ENCODE data around the gene PINLYP. TPM values are rescaled to one million over a fixed set of nuclear protein-coding genes. Genes with fewer than 3 reads are reported as not detected.

Gene PINLYP
- total and polyA plus RNA-seq, 2 experiments from 2014 or later, result 7.8 to 11.1 TPM

DNA sequence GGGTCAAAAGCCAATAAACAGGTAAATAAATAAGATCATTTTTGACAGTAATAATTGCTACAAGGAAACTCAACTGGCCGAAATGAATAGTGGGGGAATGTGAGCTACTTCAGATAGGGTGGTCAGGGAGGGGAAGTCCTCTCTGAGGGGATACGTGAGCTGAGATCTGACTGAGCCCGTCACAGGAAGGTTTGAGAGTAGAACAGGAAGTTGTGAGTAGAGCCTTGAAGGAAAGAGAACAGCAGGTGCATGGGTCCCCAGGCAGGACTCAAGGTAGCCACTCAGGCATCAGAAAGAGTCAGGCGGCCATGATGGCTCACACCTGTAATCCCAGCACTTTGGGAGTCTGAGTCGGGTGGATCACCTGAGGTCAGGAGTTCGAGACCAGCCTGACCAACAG lies 14.1 kb downstream of the PINLYP start:
- TF ChIP-seq, protein P1, sequence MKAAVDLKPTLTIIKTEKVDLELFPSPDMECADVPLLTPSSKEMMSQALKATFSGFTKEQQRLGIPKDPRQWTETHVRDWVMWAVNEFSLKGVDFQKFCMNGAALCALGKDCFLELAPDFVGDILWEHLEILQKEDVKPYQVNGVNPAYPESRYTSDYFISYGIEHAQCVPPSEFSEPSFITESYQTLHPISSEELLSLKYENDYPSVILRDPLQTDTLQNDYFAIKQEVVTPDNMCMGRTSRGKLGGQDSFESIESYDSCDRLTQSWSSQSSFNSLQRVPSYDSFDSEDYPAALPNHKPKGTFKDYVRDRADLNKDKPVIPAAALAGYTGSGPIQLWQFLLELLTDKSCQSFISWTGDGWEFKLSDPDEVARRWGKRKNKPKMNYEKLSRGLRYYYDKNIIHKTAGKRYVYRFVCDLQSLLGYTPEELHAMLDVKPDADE (IDR thresholded peaks at IDR 0.05), result no peak
- TF ChIP-seq, protein P2, sequence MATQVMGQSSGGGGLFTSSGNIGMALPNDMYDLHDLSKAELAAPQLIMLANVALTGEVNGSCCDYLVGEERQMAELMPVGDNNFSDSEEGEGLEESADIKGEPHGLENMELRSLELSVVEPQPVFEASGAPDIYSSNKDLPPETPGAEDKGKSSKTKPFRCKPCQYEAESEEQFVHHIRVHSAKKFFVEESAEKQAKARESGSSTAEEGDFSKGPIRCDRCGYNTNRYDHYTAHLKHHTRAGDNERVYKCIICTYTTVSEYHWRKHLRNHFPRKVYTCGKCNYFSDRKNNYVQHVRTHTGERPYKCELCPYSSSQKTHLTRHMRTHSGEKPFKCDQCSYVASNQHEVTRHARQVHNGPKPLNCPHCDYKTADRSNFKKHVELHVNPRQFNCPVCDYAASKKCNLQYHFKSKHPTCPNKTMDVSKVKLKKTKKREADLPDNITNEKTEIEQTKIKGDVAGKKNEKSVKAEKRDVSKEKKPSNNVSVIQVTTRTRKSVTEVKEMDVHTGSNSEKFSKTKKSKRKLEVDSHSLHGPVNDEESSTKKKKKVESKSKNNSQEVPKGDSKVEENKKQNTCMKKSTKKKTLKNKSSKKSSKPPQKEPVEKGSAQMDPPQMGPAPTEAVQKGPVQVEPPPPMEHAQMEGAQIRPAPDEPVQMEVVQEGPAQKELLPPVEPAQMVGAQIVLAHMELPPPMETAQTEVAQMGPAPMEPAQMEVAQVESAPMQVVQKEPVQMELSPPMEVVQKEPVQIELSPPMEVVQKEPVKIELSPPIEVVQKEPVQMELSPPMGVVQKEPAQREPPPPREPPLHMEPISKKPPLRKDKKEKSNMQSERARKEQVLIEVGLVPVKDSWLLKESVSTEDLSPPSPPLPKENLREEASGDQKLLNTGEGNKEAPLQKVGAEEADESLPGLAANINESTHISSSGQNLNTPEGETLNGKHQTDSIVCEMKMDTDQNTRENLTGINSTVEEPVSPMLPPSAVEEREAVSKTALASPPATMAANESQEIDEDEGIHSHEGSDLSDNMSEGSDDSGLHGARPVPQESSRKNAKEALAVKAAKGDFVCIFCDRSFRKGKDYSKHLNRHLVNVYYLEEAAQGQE (IDR thresholded peaks at IDR 0.05; ENCODE audit: unreplicated experiment), result no peak
- TF ChIP-seq NANOG (IDR thresholded peaks at IDR 0.05; ENCODE audit: borderline replicate concordance), result no peak
- no peak for TF ChIP-seq EZH2phosphoT487 (IDR thresholded peaks at IDR 0.05; ENCODE audit: unreplicated experiment)
- TF ChIP-seq EZH2 (IDR thresholded peaks at IDR 0.05; ENCODE audit: low read depth, unreplicated experiment), result no peak
- TF ChIP-seq ZNF331 (CRISPR knock-in tag; IDR thresholded peaks at IDR 0.05; ENCODE audit: low read depth), result no peak
- Histone ChIP-seq H3K27ac (ENCODE audit: low read depth) (no peak overlapping the region), H3K4me2 (no peak overlapping the region), H3K9me2 (ENCODE audit: insufficient read depth) (no peaks in the 10 kb centered on the region), H3K79me2 (replicated peaks; ENCODE audit: insufficient read depth) (peaks cover 4% of the 10 kb centered on the region; the same call in 1 of the 2 replicates), H2AFZ (no peak overlapping the region), H4K20me1 (replicated peaks; ENCODE audit: insufficient read depth) (peaks cover 15% of the 10 kb centered on the region; the same call in 1 of the 2 replicates), H3F3A (replicated peaks; ENCODE audit: low read depth) (0 out of 2 replicates have a peak, but pooled peaks cover 4% of the 10 kb centered on the region), H3K27me3 (ENCODE audit: insufficient read depth) (no peaks in the 10 kb centered on the region), H3K4me3 (no peak overlapping the region), H3K4me1 (ENCODE audit: insufficient read depth) (no peaks in the 10 kb centered on the region), H3K36me3 (ENCODE audit: insufficient read depth) (peaks cover 8% of the 10 kb centered on the region; the same call in 1 of the 2 replicates)
- Mint-ChIP-seq H3K9me3 (no peaks in the 10 kb centered on the region; the same call in 2 of the 3 replicates), H3K27me3 (ENCODE audit: insufficient read depth, low read depth, poor library complexity) (peaks cover 3% of the 10 kb centered on the region), H3K27ac (no peak overlapping the region), H3K4me3 (no peak overlapping the region), H3K36me3 (ENCODE audit: low read depth) (peaks cover 36% of the 10 kb centered on the region), H3K4me1 (peaks cover 7% of the 10 kb centered on the region; the same call in 1 of the 3 replicates)
- ATAC-seq (no peak), DNase-seq (ENCODE audit: low spot score) (no peak)

DNA sequence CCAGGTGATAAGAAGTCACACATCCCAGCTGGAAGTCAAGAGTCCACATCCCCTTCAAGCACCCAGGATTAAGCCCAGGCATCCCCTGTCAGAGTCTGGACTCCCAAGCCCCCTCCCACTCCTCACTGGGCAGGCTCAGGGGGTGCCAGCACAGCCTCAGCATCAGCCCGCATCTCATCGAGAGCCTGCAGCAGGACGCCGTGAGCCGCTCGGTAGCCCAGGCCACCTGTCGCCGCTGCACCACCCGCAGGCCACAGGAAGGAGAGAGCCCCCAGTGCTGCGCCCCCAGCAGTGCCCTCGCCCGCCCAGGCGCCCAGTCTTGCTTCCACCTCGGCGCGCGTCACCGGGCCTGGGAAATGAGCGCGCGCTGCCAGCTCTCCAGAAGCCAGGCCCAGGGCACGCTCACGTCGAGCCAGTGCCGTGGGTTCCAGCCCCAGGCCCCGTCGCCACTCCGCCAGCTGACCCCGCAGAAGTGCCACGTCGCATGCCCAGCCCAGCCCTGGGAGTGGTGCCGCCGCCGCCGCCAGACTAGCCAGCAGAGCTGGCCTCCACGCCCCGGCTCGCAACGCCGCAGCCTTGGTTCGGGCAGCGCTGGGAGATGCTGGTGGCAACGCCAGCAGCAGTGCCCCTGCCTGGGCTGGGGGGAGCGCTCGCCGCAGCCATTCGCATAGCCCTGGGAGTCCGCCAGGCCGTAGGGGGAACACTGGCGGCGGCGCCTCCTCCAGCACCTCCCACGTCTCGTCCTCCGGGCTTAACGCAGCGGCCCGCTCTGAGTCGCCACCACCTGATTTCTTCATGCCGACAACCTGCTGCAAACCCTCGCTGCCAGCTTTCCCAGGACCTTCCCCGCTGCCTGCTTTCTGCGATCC lies 16.5 kb downstream of the PINLYP start:
- Mint-ChIP-seq H3K9me3 (peaks cover 2% of the 10 kb centered on the region; the same call in 2 of the 3 replicates), H3K4me3 (no peak overlapping the region), H3K36me3 (ENCODE audit: low read depth) (peaks cover 28% of the 10 kb centered on the region), H3K4me1 (peaks cover 11% of the 10 kb centered on the region; the same call in 2 of the 3 replicates), H3K27me3 (ENCODE audit: insufficient read depth, low read depth, poor library complexity) (peaks cover 10% of the 10 kb centered on the region), H3K27ac (no peak overlapping the region)
- ATAC-seq, result no peak
- Histone ChIP-seq H3F3A (replicated peaks; ENCODE audit: low read depth) (0 out of 2 replicates have a peak, but pooled peaks cover 11% of the 10 kb centered on the region), H3K27me3 (ENCODE audit: insufficient read depth) (no peaks in the 10 kb centered on the region), H3K9me2 (ENCODE audit: insufficient read depth) (no peaks in the 10 kb centered on the region), H3K79me2 (replicated peaks; ENCODE audit: insufficient read depth) (peaks cover 9% of the 10 kb centered on the region), H3K4me3 (no peak overlapping the region), H3K36me3 (ENCODE audit: insufficient read depth) (peaks cover 8% of the 10 kb centered on the region; the same call in 1 of the 2 replicates), H3K27ac (ENCODE audit: low read depth) (no peak overlapping the region), H3K4me1 (ENCODE audit: insufficient read depth) (peaks cover 4% of the 10 kb centered on the region; the same call in 1 of the 2 replicates), H4K20me1 (replicated peaks; ENCODE audit: insufficient read depth) (peaks cover 15% of the 10 kb centered on the region; the same call in 1 of the 2 replicates), H2AFZ (no peak overlapping the region), H3K4me2 (no peak overlapping the region)
- TF ChIP-seq JUNB (IDR thresholded peaks at IDR 0.05; ENCODE audit: unreplicated experiment) (no peak), ZNF114 (CRISPR knock-in tag; IDR thresholded peaks at IDR 0.05) (no peak), CREB1 (CRISPR knock-in tag; IDR thresholded peaks at IDR 0.05; ENCODE audit: low read depth) (no peak), EZH2 (IDR thresholded peaks at IDR 0.05; ENCODE audit: low read depth, unreplicated experiment) (no peak)
- no peak for DNase-seq (ENCODE audit: low spot score)

Data from GM23338 (cell line).